Natural killer cell (primary cell): Measurements from ENCODE around the gene TMC5. TPM values are rescaled to one million over a fixed set of nuclear protein-coding genes. Genes with fewer than 3 reads are reported as not detected.

ENCODE experiments used
- ATAC-seq, 3 donors: fragments of 150-1000 bp in 2 of 3; fragments of 200-7000 bp in 1 of 3; cut with Tn5 transposase; 1 replicate in 1 of 3; 2 replicates in 2 of 3; pipeline ENCODE4 v1.10.0; 2021; ENCODE audit warnings: mild to moderate bottlenecking in 2 of 3, moderate library complexity in 2 of 3
- DNase-seq, 2 donors: peaks; one replicate each; pipeline versions ENCODE4 v3.0.0 to v3.0.0-alpha.2; 2013 to 2021; ENCODE audit warnings: mixed read lengths in 1 of 2
- H3K27ac ChIP-seq: one replicate; pipeline ENCODE4 v1.5.1; 2013; ENCODE audit warnings: mild to moderate bottlenecking, low read length
- H3K27me3 ChIP-seq: one replicate; pipeline ENCODE4 v1.6.1; 2013; ENCODE audit warnings: low read length; ENCODE audit not compliant: control insufficient read depth, insufficient read depth
- H3K36me3 ChIP-seq: one replicate; pipeline ENCODE4 v1.6.1; 2013; ENCODE audit warnings: low read length; ENCODE audit not compliant: control insufficient read depth, insufficient read depth
- H3K4me1 ChIP-seq: one replicate; pipeline ENCODE4 v1.6.1; 2013; ENCODE audit warnings: low read length; ENCODE audit not compliant: control insufficient read depth, insufficient read depth
- H3K4me3 ChIP-seq: one replicate; pipeline ENCODE4 v1.5.1; 2013; ENCODE audit warnings: low read length
- H3K9me3 ChIP-seq: one replicate; pipeline ENCODE4 v1.6.1; 2013; ENCODE audit warnings: low read length; ENCODE audit not compliant: control insufficient read depth, insufficient read depth
- H3K27ac Mint-ChIP-seq, 2 donors: one replicate each; pipeline ENCODE4 v1.8.0; 2022; ENCODE audit warnings: mild to moderate bottlenecking in 2 of 2, mixed read lengths in 2 of 2, moderate library complexity in 1 of 2
- H3K27me3 Mint-ChIP-seq, 2 donors: one replicate each; pipeline ENCODE4 v1.8.0; 2022; ENCODE audit warnings: low read depth in 2 of 2, mixed read lengths in 2 of 2
- H3K36me3 Mint-ChIP-seq: one replicate; pipeline ENCODE4 v1.8.0; 2022; ENCODE audit warnings: mixed read lengths
- H3K4me1 Mint-ChIP-seq, 2 donors: one replicate each; pipeline ENCODE4 v1.8.0; 2022; ENCODE audit warnings: mixed read lengths in 2 of 2
- H3K4me3 Mint-ChIP-seq: one replicate; pipeline ENCODE4 v1.8.0; 2022; ENCODE audit warnings: mild to moderate bottlenecking, moderate library complexity, mixed read lengths
- H3K9me3 Mint-ChIP-seq, 2 donors: one replicate each; pipeline ENCODE4 v1.8.0; 2022; ENCODE audit warnings: mixed read lengths in 2 of 2
- CTCF ChIP-seq: fragments of 200-600 bp; IDR thresholded peaks from one replicate; pipeline ENCODE4 v1.8.0; 2022; ENCODE audit warnings: antibody characterized with exemption
- WGBS: methylation state at CpG from one replicate; pipeline ENCODE4 v1.1.7; 2013; ENCODE audit warnings: missing lambda C conversion rate; ENCODE audit not compliant: insufficient coverage; 5-methylcytosine and 5-hydroxymethylcytosine counted together
- intact Hi-C: fragments of 100-400 bp; cut with micrococcal nuclease; formaldehyde crosslinking; loops from one replicate; pipeline ENCODE4 v1.14.2; 2022
- total RNA-seq, 4 donors: library from RNA; stranded (reverse); fragments of 120-200 nt in 1 of 4; gene quantifications; one replicate each; pipeline versions ENCODE4 v1.2.3 to v1.2.4, GENCODE V29; 2013 to 2022

TMC5 gene
- total RNA-seq, 3 donors from 2014 or later (not counting 1 experiment from before 2014, with no cell fraction given): not detected

- Mint-ChIP-seq H3K9me3 (no peaks in the 10 kb centered on the region), H3K27ac (no peak overlapping the region), H3K4me3 (no peak overlapping the region), H3K27me3 (peaks cover 0 to 8% of the 10 kb centered on the region in 2 donors), H3K36me3 (no peaks in the 10 kb centered on the region), H3K4me1 (no peaks in the 10 kb centered on the region)
- intact Hi-C loops: no loop called here
- Histone ChIP-seq H3K36me3 (no peaks in the 10 kb centered on the region), H3K4me1 (no peaks in the 10 kb centered on the region), H3K27me3 (no peaks in the 10 kb centered on the region), H3K4me3 (no peak overlapping the region), H3K9me3 (no peaks in the 10 kb centered on the region), H3K27ac (no peak overlapping the region)
- DNase-seq: no peak
- TF ChIP-seq CTCF: no peak
- 95% methylated on average over 1 of the region's 1 CpG for WGBS
- ATAC-seq: no peak
Observed at GRCh38 chr16:19478505-19478904, 60.8 kb downstream of the TMC5 start.

GRCh38 chr16:19479302-19479721, 61.6 kb downstream of the TMC5 start:
- ATAC-seq (no peak), DNase-seq (no peak)
- Histone ChIP-seq H3K36me3 (no peaks in the 10 kb centered on the region), H3K27ac (no peak overlapping the region), H3K4me3 (no peak overlapping the region), H3K9me3 (no peaks in the 10 kb centered on the region), H3K27me3 (no peaks in the 10 kb centered on the region), H3K4me1 (no peaks in the 10 kb centered on the region)
- Mint-ChIP-seq H3K4me3 (no peak overlapping the region), H3K27ac (no peak overlapping the region), H3K4me1 (no peaks in the 10 kb centered on the region), H3K36me3 (no peaks in the 10 kb centered on the region), H3K27me3 (peaks cover 0 to 8% of the 10 kb centered on the region in 2 donors), H3K9me3 (no peaks in the 10 kb centered on the region)
- TF ChIP-seq CTCF: no peak
- intact Hi-C loops: no loop called here
- 76% methylated on average over 3 of the region's 3 CpGs for WGBS

DNA sequence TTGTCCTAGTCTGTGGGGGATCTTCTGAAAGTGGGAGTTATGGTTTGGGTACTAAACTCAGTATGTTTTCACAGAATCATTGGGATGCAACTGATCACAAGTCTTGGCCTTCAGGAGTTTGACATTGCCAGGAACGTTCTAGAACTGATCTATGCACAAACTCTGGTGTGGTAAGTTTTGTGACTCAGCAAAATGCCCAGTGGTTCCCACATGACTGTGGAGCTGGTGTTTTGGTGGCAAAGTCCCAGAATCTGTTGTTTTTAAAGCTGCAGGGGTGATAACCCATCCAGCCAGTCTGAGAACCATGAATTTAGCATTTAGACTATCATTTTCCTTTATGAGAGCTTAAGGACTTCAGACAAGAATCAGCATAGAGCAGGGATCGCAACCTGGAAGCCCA, 63.6 kb downstream of the TMC5 start:
- peaks cover 0 to 8% of the 10 kb centered on the region in 2 donors for H3K27me3 Mint-ChIP-seq
- no peak for DNase-seq
- H3K27ac ChIP-seq: no peak overlapping the region
- no peak overlapping the region for H3K4me3 Mint-ChIP-seq
- no peak overlapping the region for H3K4me3 ChIP-seq
- H3K27me3 ChIP-seq: no peaks in the 10 kb centered on the region
- no peaks in the 10 kb centered on the region for H3K9me3 ChIP-seq
- H3K9me3 Mint-ChIP-seq: no peaks in the 10 kb centered on the region
- intact Hi-C loops: no loop called here
- no peak for ATAC-seq
- no peaks in the 10 kb centered on the region for H3K4me1 Mint-ChIP-seq
- H3K4me1 ChIP-seq: no peaks in the 10 kb centered on the region
- no peaks in the 10 kb centered on the region for H3K36me3 Mint-ChIP-seq
- no peaks in the 10 kb centered on the region for H3K36me3 ChIP-seq
- no peak overlapping the region for H3K27ac Mint-ChIP-seq
- 70% methylated on average over 2 of the region's 2 CpGs for WGBS
- TF ChIP-seq CTCF: no peak

DNA sequence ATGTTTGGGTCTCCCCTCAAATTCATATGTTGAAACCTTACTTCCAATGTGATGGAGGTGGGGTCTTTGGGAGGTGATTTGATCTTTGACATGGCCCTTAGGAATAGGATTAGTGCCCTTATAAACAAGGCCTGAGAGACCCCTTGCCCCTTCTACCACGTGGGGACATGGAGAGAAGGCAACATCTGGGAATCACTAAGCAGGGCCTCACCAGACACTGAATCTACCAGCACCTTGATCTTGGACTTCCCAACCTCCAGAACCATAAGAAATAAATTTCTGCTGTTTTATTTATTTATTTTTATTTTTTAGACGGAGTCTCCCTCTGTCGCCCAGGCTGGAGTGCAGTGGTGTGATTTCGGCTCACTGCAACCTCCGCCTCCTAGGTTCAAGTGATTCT, 64.1 kb downstream of the TMC5 start:
- Histone ChIP-seq H3K9me3 (no peaks in the 10 kb centered on the region), H3K27ac (no peak overlapping the region), H3K27me3 (no peaks in the 10 kb centered on the region), H3K4me1 (no peaks in the 10 kb centered on the region), H3K4me3 (no peak overlapping the region), H3K36me3 (no peaks in the 10 kb centered on the region)
- no peaks in the 10 kb centered on the region for H3K36me3 Mint-ChIP-seq
- H3K4me1 Mint-ChIP-seq: no peaks in the 10 kb centered on the region
- WGBS: 81% methylated on average over 5 of the region's 5 CpGs
- H3K4me3 Mint-ChIP-seq: no peak overlapping the region
- ATAC-seq: no peak
- H3K9me3 Mint-ChIP-seq: no peaks in the 10 kb centered on the region
- H3K27me3 Mint-ChIP-seq: peaks cover 0 to 8% of the 10 kb centered on the region in 2 donors
- TF ChIP-seq CTCF: no peak
- intact Hi-C loops: no loop called here
- no peak overlapping the region for H3K27ac Mint-ChIP-seq
- DNase-seq: no peak
